OCI-LY3 (cell line): ENCODE results near the gene TTLL5.

ENCODE experiments used
- H2AFZ ChIP-seq: fragments of 200-600, 300-600 bp; shearing (Covaris generic); 2 replicates; pipeline ENCODE4 v1.6.0; 2014; ENCODE audit warnings: antibody characterized with exemption, low read depth, low read length
- H3K27ac ChIP-seq: fragments of 200-600, 300-600 bp; sonication (generic); 2 replicates; pipeline ENCODE4 v1.5.1; 2014; ENCODE audit warnings: mild to moderate bottlenecking, low read length, moderate library complexity, mixed read lengths
- H3K27me3 ChIP-seq: fragments of 200-600, 300-600 bp; sonication (generic); 2 replicates; pipeline ENCODE4 v1.6.1; 2014; ENCODE audit warnings: low read depth, low read length, mixed read lengths
- H3K36me3 ChIP-seq: fragments of 200-600, 300-600 bp; sonication (generic); replicated peaks from 2 replicates; pipeline ENCODE3; 2014; ENCODE audit warnings: low read depth, low read length, mixed read lengths
- H3K4me1 ChIP-seq: fragments of 300-600, 200-600 bp; sonication (generic); 2 replicates; pipeline ENCODE4 v1.6.1; 2014; ENCODE audit warnings: low read length, mixed read lengths
- H3K4me2 ChIP-seq: fragments of 200-600, 300-600 bp; sonication (generic); 2 replicates; pipeline ENCODE4 v1.6.1; 2014; ENCODE audit warnings: low read length, mixed read lengths
- H3K4me3 ChIP-seq: fragments of 300-600, 200-600 bp; sonication (generic); 2 replicates; pipeline ENCODE4 v1.5.1; 2014; ENCODE audit warnings: antibody characterized with exemption, mild to moderate bottlenecking, low read length, moderate library complexity
- H3K79me2 ChIP-seq: fragments of 300-600, 200-600 bp; shearing (Covaris generic); 2 replicates; pipeline ENCODE4 v1.6.1; 2014; ENCODE audit warnings: mild to moderate bottlenecking, low read length, mixed read lengths
- H3K9ac ChIP-seq: fragments of 300-600, 200-600 bp; shearing (Covaris generic); 2 replicates; pipeline ENCODE4 v1.6.0; 2014; ENCODE audit warnings: mild to moderate bottlenecking, low read length, moderate library complexity
- H3K9me3 ChIP-seq: fragments of 200-600, 300-600 bp; shearing (Covaris generic); 2 replicates; pipeline ENCODE4 v1.6.1; 2014; ENCODE audit warnings: low read length, mixed read lengths; ENCODE audit not compliant: insufficient read depth
- H4K20me1 ChIP-seq: fragments of 200-600, 300-600 bp; sonication (generic); 2 replicates; pipeline ENCODE4 v1.6.1; 2016; ENCODE audit warnings: low read length, mixed read lengths; ENCODE audit not compliant: insufficient read depth
- CTCF ChIP-seq: fragments of 200-600, 300-600 bp; sonication (generic); IDR thresholded peaks from 2 replicates; pipeline ENCODE4 v1.5.1; 2014; ENCODE audit warnings: antibody characterized with exemption, low read length, low read depth
- EZH2phosphoT487 ChIP-seq: fragments of 200-600 bp; shearing (Covaris generic); IDR thresholded peaks from 2 replicates; pipeline ENCODE4 v1.6.1; 2018; ENCODE audit warnings: antibody characterized with exemption, mixed run types, low read depth

Gene TTLL5

DNA sequence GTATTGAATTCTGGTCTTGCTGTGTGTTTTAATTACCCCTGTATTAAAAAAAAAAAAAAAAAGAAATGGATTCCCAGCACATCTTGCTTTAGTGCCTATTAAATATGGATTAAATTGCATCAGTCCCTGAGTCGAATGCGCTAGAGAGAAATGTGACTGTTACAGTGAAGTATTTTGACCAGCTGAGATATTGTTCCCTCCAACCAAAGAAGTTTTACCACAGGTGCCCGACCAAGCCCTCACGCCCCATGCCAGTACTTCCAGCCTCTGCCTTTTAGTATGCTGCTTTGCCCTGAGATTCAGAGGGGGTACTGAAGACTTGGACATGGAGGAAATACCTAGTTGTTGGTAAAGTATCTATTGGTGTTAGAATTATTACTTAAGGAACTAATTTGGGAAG, 159.7 kb downstream of the TTLL5 start:
- no peaks in the 10 kb centered on the region for H3K27me3 ChIP-seq
- TF ChIP-seq EZH2phosphoT487 = no peak
- peaks cover 24% of the 10 kb centered on the region for H3K36me3 ChIP-seq
- no peak overlapping the region for H3K27ac ChIP-seq
- no peaks in the 10 kb centered on the region for H4K20me1 ChIP-seq
- H3K79me2 ChIP-seq = no peaks in the 10 kb centered on the region
- no peak overlapping the region for H3K9ac ChIP-seq
- no peak overlapping the region for H3K4me3 ChIP-seq
- H3K4me2 ChIP-seq = no peak overlapping the region
- no peak overlapping the region for H2AFZ ChIP-seq
- H3K4me1 ChIP-seq = peaks cover 21% of the 10 kb centered on the region
- H3K9me3 ChIP-seq = no peaks in the 10 kb centered on the region

DNA sequence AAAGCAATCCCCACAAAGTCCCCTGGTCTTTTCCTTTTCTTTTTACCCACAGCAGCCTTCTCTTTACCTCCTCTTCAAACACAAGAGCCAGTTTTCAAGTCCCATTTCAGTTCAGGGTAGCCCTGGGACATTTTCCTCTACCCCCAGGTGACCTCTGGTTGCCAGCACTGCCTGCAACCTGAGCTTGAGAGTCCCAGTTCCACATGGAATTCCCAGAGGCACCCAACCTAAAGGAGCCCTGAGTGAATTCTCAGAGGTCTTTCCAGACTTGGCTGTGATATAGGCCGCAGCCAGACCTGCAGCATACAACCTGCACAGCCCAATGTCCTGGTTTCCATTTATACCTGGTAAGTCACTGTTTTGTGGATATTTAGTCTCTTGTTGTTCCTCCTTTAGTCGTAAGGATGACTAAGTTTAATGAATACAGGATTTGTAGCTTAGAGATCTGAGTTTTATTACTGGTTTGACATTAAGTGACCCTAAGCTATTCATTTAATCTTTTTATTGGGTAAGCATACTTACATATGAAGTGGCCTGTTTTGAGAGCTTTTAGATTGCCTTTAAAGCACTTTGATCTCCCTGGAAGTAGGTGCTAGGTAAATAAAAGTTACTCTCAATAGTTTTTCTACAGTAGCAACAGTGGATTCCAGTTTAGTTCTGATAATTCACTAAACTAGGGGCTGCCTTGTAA, 160.9 kb downstream of the TTLL5 start:
- Histone ChIP-seq H4K20me1 (no peaks in the 10 kb centered on the region), H2AFZ (no peak overlapping the region), H3K27me3 (no peaks in the 10 kb centered on the region), H3K36me3 (peaks cover 24% of the 10 kb centered on the region), H3K79me2 (no peaks in the 10 kb centered on the region), H3K4me1 (peaks cover 22% of the 10 kb centered on the region), H3K9ac (no peak overlapping the region), H3K4me3 (no peak overlapping the region), H3K9me3 (no peaks in the 10 kb centered on the region), H3K4me2 (no peak overlapping the region), H3K27ac (no peak overlapping the region)
- TF ChIP-seq CTCF (no peak), EZH2phosphoT487 (no peak)

GRCh38 chr14:75822522-75823141, 161.6 kb downstream of the TTLL5 start:
- TF ChIP-seq EZH2phosphoT487 (no peak), CTCF (no peak)
- no peak overlapping the region for H3K9ac ChIP-seq
- no peak overlapping the region for H3K4me2 ChIP-seq

GRCh38 chr14:75823334-75823733, 162.3 kb downstream of the TTLL5 start:
- Histone ChIP-seq H3K9me3 (no peaks in the 10 kb centered on the region), H3K36me3 (peaks cover 24% of the 10 kb centered on the region), H3K27me3 (no peaks in the 10 kb centered on the region), H4K20me1 (no peaks in the 10 kb centered on the region), H2AFZ (no peak overlapping the region), H3K4me1 (peaks cover 22% of the 10 kb centered on the region), H3K4me3 (no peak overlapping the region), H3K9ac (no peak overlapping the region), H3K79me2 (no peaks in the 10 kb centered on the region), H3K4me2 (no peak overlapping the region), H3K27ac (no peak overlapping the region)
- TF ChIP-seq CTCF (no peak), EZH2phosphoT487 (no peak)

More at GRCh38 chr14:75822522-75823141, 161.6 kb downstream of the TTLL5 start:
- Histone ChIP-seq H3K79me2 (no peaks in the 10 kb centered on the region), H3K4me3 (no peak overlapping the region), H2AFZ (no peak overlapping the region), H3K4me1 (peaks cover 22% of the 10 kb centered on the region), H3K36me3 (peaks cover 24% of the 10 kb centered on the region), H3K27ac (no peak overlapping the region), H3K27me3 (no peaks in the 10 kb centered on the region), H4K20me1 (no peaks in the 10 kb centered on the region), H3K9me3 (no peaks in the 10 kb centered on the region)
